ENCODE results near the gene LARGE1. TPM values are rescaled to one million over a fixed set of nuclear protein-coding genes. Genes with fewer than 3 reads are reported as not detected.

LARGE1 gene
- total RNA-seq, 4 donors from 2014 or later: 78.1 to 156 (median 104) TPM

DNA sequence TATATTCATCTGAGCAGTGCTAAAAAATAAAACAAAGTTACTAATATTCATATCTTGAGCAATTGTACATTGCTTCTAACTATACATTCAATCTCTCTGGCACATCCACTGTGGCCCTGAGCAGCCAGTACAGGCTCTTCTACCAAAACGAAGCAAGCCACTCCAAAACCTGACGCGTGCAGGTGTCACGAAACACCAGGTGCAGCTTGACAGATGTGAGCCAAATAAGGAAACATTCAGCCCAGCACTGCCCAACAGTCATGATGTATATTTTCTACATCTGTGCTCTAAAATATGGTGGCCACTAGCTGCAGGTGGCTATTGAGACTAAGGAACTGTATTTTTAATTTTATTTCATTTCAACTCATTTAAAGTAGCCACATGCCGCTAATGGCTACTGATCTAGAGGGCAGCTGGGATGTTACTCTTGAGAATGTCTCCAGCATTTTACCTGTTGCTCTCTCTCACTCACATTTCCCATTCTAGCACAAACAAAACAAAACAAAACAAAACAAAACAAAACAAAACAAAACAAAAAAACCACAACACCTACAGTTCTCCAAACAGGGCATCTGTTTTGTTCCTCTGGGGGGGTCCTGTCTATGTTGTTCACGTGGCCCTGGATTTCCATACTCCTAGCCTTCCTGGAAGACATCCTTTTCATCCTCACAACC is 77.7 kb downstream of the LARGE1 start:
- H3K4me3 ChIP-seq: no peak overlapping the region
- H3K9me3 ChIP-seq: no peaks in the 10 kb centered on the region
- H3K27ac ChIP-seq: no peak overlapping the region
- no peaks in the 10 kb centered on the region for H3K27me3 ChIP-seq
- no peaks in the 10 kb centered on the region for H3K36me3 ChIP-seq
- H3K4me1 ChIP-seq: no peaks in the 10 kb centered on the region
- DNase-seq: no peak
- TF ChIP-seq, protein P1, sequence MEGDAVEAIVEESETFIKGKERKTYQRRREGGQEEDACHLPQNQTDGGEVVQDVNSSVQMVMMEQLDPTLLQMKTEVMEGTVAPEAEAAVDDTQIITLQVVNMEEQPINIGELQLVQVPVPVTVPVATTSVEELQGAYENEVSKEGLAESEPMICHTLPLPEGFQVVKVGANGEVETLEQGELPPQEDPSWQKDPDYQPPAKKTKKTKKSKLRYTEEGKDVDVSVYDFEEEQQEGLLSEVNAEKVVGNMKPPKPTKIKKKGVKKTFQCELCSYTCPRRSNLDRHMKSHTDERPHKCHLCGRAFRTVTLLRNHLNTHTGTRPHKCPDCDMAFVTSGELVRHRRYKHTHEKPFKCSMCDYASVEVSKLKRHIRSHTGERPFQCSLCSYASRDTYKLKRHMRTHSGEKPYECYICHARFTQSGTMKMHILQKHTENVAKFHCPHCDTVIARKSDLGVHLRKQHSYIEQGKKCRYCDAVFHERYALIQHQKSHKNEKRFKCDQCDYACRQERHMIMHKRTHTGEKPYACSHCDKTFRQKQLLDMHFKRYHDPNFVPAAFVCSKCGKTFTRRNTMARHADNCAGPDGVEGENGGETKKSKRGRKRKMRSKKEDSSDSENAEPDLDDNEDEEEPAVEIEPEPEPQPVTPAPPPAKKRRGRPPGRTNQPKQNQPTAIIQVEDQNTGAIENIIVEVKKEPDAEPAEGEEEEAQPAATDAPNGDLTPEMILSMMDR (IDR thresholded peaks at IDR 0.05): no peak
- TF ChIP-seq POLR2A (IDR thresholded peaks at IDR 0.05): no peak

DNA sequence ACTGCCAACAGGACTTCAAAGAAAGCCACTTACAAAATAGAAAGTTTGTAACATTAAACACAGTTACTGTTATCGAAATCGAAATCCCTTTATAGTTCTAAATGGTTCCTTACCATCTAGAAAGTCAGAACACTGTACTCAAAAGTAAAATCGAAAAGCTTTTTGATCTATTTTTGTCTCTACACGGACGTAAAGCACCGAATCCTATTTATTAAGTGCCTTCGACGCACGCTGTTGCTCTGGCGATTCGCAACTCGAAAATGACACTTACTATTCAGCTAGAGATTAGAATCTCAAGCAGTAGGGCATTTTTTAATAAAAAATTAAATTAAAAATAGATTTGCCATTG is 78.3 kb downstream of the LARGE1 start:
- Histone ChIP-seq H3K27ac (no peak overlapping the region), H3K4me3 (no peak overlapping the region), H3K27me3 (no peaks in the 10 kb centered on the region), H3K9me3 (no peaks in the 10 kb centered on the region), H3K4me1 (no peaks in the 10 kb centered on the region), H3K36me3 (no peaks in the 10 kb centered on the region)
- DNase-seq: no peak
- TF ChIP-seq POLR2A (IDR thresholded peaks at IDR 0.05): no peak
- TF ChIP-seq, protein P1 (IDR thresholded peaks at IDR 0.05): no peak

DNA sequence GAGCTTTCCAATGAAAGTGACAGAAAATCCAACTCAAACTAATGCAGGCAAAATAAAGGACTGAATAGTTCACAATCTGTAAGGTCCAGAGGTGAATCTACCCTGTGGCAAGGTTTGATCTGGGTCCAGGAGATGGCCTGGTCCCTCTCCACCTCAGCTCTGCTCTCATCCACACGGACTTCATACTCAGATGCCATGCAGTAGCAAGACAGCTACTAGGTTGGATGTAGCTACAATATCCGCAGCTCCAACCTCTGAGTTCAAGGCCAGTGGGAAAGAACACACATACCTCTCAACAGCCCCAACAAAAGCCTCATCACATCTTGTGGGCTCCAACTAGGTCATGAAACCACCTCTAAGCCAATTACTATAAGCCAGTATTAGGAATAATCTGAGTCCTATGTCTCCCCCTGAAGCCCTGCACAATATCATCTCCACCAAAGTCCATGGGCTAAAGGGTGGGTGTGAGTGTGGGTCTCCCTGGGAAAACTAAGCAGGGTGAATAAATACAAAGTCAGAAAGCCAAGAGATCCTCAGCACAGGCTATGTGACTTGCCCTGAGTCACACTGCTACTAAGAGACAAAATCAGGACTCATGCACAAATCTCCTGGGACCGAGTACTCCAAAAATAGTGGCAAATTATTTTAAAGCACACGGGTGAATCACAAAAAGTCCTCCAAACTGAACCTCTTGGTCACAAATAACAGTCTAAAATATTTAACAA is 78.8 kb downstream of the LARGE1 start:
- Histone ChIP-seq H3K27me3 (no peaks in the 10 kb centered on the region), H3K36me3 (no peaks in the 10 kb centered on the region), H3K27ac (no peak overlapping the region), H3K4me1 (no peaks in the 10 kb centered on the region), H3K9me3 (no peaks in the 10 kb centered on the region), H3K4me3 (no peak overlapping the region)
- no peak for TF ChIP-seq POLR2A (IDR thresholded peaks at IDR 0.05)
- TF ChIP-seq, protein P1 (IDR thresholded peaks at IDR 0.05): no peak
- DNase-seq: no peak

DNA sequence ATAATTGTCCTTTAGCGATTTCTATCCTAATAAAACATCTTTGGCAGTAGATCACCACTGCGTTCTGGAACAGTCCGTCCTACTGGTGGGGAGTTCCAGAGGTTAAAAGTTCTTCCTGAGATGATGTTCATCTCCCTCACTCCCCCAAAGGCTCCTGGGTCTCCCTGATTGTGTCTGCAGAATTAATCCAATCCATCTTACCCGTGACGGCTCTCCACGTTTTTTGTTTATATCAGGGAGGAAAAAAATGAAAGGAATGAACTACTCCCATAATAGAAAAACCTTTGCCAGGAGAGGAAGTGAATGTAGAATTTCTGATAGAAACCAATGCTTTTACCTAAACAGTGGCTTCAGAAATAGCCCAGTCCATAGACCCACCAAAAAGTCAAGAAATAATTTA is 81.6 kb downstream of the LARGE1 start:
- Histone ChIP-seq H3K27ac (no peak overlapping the region), H3K4me3 (no peak overlapping the region), H3K27me3 (no peaks in the 10 kb centered on the region), H3K4me1 (no peaks in the 10 kb centered on the region), H3K9me3 (no peaks in the 10 kb centered on the region), H3K36me3 (no peaks in the 10 kb centered on the region)
- TF ChIP-seq, protein P1 (IDR thresholded peaks at IDR 0.05): no peak
- TF ChIP-seq POLR2A (IDR thresholded peaks at IDR 0.05): no peak
- no peak for DNase-seq

DNA sequence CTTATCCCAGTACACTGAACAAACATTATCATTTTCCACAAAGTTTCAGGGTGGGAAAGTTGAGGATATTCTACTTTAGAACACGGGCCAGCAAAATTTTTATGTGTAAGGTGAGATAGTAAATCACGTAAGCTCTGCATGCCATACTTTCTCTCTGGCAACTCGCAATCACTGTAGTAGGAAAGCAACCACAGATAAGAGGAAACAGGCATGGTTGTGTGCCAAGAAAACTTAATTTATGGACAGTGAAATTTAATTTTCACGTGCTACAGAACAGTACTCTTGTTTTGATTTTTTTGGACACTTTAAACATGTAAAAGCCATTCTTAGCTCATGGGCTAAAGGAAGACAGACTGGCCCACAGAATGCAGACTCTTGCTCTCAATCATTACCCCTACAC is 82.5 kb downstream of the LARGE1 start:
- Histone ChIP-seq H3K36me3 (no peaks in the 10 kb centered on the region), H3K27me3 (no peaks in the 10 kb centered on the region), H3K9me3 (no peaks in the 10 kb centered on the region), H3K27ac (no peak overlapping the region), H3K4me1 (no peaks in the 10 kb centered on the region), H3K4me3 (no peak overlapping the region)
- no peak for DNase-seq
- TF ChIP-seq POLR2A (IDR thresholded peaks at IDR 0.05): no peak
- TF ChIP-seq, protein P1 (IDR thresholded peaks at IDR 0.05): no peak

Data from Peyer's patch (tissue), 4 donors.